Activated CD8-positive, alpha-beta memory T cell treated with anti-CD3 and anti-CD28 coated beads, Interleukin-2, amount 50 U/mL, for 24 hours (primary cell): ENCODE measurements around the gene RAB7A.

Experiments
- DNase-seq: peaks from one replicate; pipeline ENCODE4 v3.0.0-alpha.2; 2020; ENCODE audit errors: extremely low read depth

RAB7A gene

DNA sequence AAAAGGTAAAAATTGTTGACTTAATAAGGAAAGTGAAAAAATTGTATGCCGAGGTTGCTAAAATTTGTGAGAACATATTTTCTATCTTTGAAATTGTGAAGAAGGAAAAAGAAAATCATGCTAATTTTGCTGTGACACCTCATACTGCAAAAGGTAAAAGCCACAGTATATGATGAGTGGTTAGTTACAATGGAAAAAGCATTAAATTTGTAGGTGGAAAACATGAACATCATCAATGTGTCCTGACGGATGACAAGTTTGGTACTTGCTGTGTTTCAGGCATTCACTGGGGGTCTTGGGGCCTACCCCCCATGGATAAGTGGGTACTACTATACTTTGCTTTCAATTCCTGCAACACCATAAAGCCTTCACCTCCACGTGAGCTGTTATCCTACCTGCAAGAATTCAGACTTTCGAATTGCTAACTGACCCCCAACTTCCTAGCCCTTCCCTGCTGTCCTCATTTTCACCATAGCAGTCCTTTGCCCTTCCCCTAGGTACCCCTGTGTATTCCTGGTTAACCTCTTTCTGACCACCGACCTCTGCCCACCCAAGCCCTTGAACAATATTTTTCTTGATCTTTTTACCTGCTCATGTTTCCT lies 62.4 kb downstream of the RAB7A start:
- no peak for DNase-seq

DNA sequence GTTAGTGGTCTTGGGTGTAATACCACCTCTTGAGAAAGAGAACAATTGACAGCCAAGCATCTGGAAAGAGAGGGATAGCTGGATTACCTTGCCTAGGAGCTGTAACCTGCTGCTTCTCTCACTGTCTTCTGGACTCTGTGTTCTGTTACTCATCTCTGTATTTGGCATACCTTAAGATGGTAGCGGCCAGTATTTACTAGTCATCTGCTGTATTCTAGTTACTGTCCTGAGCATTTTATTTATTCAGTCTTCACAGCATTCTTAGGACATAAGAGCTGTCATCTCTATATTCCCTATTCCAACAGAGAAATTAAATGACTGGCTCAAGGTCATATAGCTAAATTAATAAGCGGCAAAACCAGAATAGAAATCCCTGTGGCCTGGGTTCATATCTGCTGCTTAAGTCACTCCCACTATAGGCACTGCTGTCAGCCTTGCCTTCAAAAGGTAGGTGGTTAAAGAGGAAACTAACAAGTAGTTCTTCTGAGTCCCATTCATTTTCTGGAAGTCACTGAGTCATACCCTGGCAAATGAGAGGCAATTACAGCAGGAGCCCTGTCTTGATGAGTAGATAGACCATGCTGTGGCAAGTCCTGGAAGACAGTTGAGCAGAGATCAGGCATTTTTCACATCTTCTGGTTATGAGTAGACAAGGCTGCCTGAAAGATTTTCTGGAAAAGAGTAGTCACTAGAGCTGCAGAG lies 68.2 kb downstream of the RAB7A start:
- no peak for DNase-seq

DNA sequence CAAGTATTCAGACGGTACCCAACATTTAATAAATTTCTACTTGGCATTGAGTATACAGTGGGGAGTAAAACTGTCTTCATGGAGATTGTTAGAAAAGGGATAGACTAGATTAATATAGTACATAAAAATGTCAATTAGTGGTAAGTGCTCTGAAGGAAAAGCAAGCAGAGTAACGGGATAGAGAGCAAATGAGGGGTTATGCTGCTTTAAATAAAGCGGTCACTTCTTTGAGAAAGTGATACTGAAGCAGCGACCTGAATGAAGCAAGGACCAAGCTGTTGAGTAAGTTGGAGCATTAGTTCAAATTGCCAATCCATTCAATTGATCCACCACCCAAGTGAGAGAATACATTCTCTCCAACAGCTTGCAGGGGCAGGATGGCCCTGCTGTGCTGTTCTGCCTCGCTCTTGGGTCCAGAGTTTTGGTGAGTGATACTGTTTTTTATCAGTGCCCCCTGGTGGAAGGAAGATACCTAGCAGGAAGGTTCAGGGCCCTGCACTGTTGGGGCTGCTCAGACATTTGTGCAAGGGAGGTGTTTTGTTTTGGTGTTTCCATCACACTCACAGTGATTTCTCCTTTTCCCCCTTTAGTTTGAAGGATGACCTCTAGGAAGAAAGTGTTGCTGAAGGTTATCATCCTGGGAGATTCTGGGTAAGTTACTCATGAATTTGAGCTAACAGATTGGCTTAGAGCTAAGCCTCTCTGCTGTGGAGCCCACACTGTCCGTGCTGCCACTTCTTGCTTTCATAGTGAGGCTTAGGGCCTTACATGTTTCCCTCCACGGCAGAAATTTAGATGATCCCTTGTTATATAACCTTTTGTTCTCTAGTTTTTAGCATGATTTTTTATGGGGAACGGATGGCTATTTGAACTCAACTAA lies 69.0 kb downstream of the RAB7A start:
- no peak for DNase-seq

DNA sequence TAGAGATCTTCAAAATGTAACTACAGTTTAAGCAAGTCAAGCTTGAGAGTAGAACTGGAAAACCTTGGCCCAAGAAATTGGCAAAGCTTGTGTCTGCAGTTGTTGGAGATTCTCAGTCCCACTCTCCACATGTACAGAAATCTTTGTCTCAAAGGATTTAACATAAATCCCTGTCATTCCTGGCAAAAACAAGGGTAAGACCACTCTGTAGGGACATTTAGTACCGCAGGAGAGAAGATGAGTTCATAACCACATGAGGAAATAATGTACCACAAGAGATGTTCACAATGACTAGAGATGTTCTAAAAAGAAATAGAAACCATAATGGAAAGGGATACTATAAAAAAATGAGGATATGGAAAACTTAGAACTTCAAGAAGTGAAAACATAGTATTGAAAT lies 73.7 kb downstream of the RAB7A start:
- DNase-seq, result no peak

DNA sequence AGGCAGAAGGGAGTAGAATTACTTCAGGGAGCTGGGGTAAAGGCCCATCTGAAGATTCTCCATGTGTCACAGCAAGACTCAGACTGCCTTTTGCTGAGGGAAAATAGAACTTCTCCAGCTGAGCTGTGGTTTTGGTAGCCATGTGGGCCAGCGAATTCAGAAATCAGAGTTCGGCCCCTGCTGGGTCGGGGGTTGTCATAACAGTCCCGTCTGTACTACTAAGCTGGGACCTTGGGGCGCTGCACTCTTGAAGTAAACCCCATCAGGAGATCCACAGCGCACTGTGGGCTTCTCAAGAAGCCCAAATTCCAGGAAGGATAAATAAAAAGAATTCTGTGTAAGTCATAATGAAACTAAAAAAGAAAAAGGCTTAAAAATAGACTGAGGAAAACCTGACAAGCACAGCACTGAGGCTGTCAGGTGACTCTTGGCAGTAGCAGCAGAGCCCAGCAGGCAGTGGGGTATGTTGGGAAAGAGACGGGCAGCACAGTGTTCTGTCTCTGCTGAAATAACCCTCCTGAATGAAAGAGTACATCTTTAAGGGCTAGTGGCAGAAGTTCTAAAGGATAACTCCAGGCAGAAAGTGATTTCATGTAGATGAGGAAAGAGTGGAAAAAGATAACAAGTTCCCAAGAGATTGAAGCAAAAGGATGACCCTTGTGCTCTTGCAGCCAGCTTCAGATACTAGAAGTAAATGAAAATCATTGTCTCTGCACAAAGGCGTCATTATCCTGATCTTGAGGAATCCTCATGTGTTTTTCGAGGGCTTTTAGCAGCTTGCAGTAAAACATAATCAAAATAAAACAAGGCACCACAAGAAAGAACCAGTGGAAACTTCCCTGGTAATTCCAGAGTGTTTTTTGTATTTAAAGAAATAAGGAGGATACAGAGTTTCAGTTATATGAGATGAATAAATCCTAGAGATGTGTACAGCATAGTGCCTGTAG lies 74.5 kb downstream of the RAB7A start:
- DNase-seq, result no peak

DNA sequence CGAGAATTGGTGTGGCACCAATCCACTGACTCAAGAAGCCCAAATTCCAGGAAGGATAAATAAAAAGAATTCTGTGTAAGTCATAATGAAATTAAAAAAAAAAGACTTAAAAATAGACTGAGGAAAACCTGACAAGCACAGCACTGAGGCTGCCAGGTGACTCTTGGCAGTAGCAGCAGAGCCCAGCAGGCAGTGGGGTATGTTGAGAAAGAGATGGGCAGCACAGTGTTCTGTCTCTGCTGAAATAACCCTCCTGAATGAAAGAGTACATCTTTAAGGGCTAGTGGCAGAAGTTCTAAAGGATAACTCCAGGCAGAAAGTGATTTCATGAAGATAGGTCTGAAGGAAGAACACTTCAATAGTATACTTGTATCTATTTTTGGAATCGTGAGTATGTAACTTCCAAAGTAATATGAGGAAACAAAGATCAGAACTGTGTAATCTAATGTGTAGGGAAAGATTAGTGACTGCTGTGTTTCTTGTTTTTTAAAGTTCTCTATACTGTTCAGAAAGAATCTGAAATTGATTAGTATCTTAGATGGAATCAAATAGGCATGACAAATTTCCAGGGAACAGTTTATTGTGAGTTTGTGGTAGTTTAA lies 75.9 kb downstream of the RAB7A start:
- no peak for DNase-seq

DNA sequence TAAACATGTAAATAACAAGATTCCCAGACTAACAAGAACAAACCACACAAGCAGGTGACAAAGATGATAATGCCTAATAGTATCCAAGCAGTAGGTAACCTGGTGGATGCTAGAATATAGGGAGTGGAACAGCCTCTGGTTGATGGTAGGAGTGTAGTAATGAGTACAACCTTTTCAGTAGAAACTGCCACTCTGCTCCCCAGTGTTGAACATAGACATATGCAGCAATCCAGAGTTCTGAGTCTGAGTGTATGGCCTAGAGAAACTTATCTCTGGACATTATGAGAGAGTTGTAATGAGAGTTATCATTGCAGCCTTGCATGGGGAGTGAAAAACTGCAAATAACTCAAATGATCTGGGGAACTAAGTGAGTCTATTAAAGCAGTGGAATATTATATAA lies 77.3 kb downstream of the RAB7A start:
- no peak for DNase-seq

DNA sequence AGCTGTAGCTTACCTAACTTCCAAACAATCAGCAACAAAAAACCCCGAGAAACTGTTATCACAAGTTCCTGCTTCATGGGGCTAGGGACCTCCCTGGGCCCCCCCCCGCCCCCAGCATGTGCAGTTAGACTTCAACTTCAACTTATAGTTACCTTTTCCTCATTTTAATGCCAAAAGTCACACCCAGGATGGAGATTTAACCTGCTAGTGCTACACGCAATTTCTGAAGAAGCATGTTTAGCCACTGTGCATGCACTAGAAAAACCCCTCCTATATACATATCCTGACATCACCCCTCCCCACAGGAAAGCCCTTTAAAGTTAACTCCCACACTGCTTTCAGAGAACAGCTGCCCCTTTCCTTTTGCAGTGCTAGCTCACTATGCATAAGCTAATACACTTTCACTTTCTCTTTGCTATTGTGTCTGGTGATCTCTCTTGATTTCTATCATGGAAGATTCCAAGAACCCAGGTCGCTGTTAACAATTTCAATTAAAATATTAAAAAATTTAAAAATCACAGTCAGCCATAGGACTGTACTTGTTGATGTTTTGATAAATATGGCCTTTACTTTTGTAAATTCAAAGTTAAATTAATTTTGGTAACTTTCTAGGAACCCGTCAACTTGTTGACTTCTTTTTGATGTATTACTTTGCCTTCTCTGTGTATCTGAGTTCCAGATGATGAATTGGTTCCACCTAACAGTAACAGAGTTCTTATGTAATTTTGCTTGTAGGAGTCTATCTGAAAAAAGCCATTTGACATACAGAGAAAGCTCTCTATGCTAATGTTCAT lies 78.2 kb downstream of the RAB7A start:
- peak; percentile 30 for DNase-seq

DNA sequence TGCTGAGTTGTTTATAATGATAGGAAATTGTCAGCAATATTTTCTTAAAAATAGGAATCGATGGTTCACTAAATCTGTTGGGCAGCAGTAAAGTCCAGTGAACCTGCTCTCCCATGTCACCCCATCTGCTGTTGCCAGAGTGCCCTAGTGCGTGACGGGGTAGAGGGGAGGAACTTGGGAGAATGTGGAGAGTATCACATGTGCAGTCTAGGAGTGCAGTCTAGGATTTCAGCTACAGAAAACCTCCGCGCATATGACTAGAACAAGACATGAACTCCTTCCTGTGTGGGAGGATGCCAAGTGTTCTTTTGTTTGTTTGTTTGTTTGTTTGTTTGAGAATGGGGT lies 78.8 kb downstream of the RAB7A start:
- DNase-seq, result no peak

DNA sequence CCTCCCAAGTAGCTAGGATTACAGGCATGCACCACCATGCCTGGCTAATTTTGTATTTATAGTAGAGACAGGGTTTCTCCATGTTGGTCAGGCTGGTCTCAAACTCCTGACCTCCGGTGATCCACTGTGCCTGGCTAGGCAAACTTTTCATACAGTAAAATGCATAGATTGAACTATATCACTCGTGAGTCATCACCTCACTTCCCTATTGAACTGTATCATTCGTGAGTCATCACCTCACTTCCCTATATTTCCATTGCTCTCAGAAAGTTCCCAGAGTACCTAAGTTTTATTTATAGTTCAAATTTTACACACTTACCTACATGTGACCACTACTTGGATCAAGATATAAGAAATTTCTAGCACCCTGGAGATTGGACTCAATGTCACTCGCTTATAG lies 79.8 kb downstream of the RAB7A start:
- no peak for DNase-seq

DNA sequence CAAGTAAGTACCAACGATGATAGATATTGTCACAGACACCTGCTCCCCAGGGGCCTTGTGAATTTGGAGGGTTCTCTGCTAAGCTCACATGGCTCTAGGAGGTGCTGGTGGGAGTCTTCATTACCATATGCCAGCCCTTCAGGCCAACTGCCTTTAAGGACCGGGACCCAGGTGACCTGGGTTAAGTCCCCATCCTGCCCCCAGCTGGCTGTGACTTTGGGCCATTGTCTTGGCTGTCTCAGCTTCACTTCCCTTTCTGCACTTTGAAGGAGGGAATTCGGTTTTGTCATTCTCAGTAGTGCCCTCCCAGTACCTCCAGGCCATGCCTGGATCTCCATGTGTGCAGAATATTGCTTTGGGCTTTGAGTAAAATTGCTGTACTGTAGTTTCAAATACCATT lies 80.6 kb downstream of the RAB7A start:
- DNase-seq, result no peak

DNA sequence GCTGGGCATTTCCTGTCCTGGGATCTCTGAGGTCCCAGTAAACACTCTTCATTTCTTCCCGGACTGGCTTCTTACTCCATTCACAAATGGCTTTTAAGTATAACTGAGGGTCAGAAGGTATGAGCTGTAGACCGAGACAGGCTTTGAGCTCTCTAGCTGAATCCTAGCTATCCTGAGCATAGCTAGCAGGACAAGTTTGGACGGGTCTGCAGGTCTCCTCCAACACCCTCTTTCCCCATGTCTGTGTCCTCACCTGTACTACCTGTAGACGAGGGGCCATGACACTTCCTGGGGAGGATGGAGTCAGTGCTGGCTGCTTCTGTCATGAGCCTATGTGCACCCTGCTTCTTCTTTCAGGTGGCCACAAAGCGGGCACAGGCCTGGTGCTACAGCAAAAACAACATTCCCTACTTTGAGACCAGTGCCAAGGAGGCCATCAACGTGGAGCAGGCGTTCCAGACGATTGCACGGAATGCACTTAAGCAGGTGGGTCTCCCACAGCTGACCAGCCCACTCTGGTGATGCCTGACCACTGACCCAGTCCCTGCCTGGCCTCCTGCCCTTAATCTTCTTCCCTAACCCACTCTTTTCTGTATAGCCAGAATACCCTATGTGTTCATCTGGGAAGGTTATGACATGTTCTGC lies 81.3 kb downstream of the RAB7A start:
- DNase-seq, result no peak

DNA sequence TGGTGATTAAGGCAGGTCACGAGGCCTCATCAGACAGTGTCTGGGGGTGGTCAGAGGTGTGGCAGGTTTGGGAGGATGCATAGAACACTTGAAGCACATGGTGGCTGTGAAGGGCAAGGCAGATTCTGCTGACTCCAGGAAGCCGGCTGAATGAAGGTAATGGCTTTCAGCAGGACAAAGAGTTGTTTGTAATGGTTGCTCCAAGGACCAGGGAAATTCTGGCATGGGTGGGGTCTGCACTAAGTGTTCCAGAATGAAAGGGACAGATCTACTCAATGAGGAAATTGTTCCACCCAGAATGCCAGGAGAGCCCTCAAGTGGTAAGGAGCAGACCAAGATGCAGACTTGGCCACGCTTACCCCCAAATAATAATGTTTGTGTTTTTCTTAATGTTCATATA lies 82.7 kb downstream of the RAB7A start:
- no peak for DNase-seq

DNA sequence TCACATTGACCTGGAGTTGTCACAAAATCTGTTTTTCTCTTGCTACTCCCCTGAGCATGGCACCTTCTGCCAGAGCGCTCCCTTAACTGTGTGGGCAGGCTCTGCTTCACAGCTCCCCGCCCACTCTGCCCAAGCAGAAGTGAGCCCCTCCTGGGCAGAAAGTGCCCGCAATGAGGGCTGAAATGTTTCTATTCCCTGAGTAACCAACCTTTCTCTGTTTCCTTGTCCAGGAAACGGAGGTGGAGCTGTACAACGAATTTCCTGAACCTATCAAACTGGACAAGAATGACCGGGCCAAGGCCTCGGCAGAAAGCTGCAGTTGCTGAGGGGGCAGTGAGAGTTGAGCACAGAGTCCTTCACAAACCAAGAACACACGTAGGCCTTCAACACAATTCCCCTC lies 87.1 kb downstream of the RAB7A start:
- DNase-seq, result no peak

DNA sequence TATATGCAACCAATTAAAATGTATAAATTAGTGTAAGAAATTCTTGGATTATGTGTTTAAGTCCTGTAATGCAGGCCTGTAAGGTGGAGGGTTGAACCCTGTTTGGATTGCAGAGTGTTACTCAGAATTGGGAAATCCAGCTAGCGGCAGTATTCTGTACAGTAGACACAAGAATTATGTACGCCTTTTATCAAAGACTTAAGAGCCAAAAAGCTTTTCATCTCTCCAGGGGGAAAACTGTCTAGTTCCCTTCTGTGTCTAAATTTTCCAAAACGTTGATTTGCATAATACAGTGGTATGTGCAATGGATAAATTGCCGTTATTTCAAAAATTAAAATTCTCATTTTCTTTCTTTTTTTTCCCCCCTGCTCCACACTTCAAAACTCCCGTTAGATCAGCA lies 88.1 kb downstream of the RAB7A start:
- DNase-seq, result no peak

DNA sequence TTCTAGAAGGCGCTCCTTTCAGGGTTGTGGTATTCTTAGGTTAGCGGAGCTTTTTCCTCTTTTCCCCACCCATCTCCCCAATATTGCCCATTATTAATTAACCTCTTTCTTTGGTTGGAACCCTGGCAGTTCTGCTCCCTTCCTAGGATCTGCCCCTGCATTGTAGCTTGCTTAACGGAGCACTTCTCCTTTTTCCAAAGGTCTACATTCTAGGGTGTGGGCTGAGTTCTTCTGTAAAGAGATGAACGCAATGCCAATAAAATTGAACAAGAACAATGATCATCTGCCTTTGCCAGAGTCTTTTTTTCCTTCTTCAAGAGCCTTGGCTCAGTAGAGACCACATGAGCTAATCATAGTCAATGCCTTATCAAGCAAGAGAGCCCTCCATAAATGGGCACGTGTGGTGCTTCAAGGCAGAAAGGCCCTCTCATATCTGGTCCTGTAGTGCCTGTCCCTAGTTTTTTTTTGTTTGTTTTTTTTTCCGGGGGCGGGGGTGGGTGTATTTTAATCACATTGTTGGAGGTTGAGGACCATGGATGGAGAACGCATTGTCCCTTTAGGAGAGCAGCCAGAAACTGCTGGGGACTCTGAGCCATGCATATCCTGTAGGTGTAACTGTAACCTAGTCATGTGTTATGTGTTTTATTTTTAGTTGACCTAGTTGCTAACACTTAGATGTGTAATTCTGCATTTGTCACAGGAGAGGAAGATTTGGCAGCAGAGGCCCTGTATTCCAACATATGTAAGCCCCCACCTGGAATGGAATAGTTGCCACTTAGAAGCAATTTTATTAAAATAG lies 88.7 kb downstream of the RAB7A start:
- no peak for DNase-seq

DNA sequence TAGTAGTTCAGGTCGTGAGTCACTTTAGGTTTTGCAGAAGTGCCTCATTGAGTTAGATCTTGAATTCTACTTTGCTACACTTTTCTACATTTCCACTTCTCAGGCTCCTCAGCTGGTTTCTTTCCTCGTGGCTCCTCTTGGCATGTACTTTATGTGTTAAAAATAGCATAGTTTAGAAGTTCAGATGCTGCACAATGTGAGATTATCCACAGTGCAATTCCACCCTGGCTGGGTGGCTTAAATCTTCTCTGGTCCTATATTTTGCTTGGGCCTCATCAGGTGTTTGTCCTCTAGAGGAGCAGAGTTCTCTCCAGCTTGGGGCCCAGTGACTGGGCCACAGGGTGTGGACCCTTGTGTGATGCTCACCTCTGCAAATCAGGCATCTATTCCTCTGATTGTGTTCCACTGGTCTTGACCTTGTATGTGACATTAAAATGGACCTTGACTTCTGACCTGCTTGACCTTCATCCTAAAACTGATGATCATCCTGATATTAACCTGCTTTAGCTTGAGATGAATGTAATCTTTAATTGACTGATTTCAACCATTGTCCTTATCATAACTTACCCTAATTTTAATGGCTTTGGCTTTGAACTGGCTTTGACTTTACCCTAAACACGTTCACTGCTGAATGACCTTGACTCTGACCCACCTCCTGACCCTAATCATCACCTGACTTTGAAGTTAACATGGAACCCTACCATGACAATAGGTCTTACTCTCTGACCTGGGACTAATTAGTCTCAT lies 89.5 kb downstream of the RAB7A start:
- no peak for DNase-seq

DNA sequence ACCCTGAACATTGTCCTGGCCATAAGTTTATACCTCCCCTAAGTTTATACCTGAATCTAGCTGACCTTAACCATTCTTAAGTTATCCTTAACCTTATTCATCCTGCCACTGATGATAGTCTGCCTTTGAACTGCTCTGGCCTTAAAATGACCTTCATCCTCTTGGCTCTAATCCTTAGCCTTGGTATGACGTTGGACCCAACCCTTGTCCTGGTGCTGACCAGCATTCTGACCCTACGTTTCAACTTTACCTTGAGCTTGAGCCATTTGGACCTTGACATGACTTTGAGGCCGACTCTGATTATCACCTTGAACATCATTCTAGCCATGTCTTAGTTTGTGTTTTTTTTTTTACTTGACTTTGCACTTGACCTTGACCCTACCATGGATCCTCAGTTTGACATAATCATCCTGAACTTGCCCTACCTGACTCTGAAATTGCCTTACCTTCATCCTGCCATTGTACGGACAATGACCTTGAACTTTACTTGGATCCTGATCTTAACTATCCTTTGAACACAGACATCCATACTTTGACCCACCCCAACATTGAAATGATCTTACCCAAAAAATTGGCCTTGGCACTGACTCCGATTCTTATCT lies 92.3 kb downstream of the RAB7A start:
- no peak for DNase-seq
